Measurements from ENCODE around the gene SLC35E2B.
"Not testable (repeated sequence)": the region's sequence is repeated elsewhere in the genome, so short reads cannot be mapped to it uniquely, and the experiment has no call there.

Gene SLC35E2B

DNA sequence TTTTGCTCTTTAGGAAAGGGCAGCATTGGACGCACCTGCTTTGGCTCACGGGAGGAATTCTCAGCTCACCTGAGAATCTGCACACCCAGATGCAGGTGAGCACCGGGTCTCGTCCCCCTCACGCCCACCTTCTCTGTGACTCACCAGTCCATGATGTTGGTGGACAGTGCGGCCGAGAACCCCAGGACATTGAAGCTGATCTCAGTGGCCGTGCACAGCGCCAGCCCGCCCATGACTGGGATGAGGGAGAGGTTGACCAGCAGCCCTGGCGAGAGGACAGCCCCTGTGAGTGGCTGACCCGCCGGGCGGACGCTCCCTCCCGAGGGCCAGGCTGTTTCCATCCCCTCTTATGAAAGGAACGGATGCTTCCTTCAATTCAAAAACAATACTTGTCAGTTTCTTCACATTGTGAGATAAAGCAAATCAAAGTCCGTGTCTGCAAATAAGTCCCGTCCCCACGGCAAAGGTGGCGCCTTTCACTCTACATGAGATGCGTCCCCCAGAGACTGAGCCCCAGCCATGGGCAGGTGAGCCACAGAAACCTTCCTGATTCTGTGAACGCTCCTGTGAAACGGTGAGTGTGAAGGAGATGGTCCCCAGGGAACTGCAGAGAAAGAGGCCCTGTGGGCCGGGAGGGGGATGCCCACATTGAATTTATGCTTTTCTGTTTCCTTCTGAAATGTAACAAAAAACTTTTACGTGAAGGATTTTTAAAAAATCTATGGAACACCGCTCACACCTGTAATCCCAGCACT, 21.1 kb downstream of the SLC35E2B start:
- peaks cover 11% of the 10 kb centered on the region for H3K4me1 Mint-ChIP-seq
- DNase-seq (no peak), ATAC-seq (no peak)
- H3K27ac Mint-ChIP-seq, result no peak overlapping the region
- H3K9me3 Mint-ChIP-seq, result no peaks in the 10 kb centered on the region
- no peaks in the 10 kb centered on the region for H3K27me3 Mint-ChIP-seq
- peaks cover 17% of the 10 kb centered on the region for H3K36me3 Mint-ChIP-seq (ENCODE audit: low read depth)
- H3K4me3 Mint-ChIP-seq, result no peak overlapping the region

DNA sequence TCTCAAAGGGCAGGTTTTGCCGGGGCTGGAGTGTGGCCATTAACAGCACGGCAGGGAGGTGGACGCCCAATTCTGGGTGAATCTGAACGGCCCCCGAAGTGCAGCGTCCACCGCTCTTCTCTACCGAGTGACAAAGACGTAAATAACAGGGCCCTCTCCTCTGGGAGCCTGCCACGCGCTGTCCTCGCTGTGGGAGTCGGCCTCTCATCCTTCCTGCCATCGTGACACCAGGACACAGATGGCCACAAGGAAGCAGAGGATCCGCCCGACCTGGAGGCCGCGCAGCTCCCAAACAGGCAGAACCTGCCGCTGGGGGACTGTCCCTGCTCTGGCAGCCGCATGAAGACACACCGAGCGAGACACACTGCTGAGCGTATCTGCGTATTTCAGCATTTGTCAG, 21.7 kb downstream of the SLC35E2B start:
- H3K36me3 Mint-ChIP-seq (ENCODE audit: low read depth), result peaks cover 22% of the 10 kb centered on the region
- DNase-seq (no peak), ATAC-seq (no peak)
- no peak overlapping the region for H3K27ac Mint-ChIP-seq
- H3K4me3 Mint-ChIP-seq, result no peak overlapping the region
- no peaks in the 10 kb centered on the region for H3K9me3 Mint-ChIP-seq
- H3K4me1 Mint-ChIP-seq, result peaks cover 11% of the 10 kb centered on the region
- no peaks in the 10 kb centered on the region for H3K27me3 Mint-ChIP-seq

DNA sequence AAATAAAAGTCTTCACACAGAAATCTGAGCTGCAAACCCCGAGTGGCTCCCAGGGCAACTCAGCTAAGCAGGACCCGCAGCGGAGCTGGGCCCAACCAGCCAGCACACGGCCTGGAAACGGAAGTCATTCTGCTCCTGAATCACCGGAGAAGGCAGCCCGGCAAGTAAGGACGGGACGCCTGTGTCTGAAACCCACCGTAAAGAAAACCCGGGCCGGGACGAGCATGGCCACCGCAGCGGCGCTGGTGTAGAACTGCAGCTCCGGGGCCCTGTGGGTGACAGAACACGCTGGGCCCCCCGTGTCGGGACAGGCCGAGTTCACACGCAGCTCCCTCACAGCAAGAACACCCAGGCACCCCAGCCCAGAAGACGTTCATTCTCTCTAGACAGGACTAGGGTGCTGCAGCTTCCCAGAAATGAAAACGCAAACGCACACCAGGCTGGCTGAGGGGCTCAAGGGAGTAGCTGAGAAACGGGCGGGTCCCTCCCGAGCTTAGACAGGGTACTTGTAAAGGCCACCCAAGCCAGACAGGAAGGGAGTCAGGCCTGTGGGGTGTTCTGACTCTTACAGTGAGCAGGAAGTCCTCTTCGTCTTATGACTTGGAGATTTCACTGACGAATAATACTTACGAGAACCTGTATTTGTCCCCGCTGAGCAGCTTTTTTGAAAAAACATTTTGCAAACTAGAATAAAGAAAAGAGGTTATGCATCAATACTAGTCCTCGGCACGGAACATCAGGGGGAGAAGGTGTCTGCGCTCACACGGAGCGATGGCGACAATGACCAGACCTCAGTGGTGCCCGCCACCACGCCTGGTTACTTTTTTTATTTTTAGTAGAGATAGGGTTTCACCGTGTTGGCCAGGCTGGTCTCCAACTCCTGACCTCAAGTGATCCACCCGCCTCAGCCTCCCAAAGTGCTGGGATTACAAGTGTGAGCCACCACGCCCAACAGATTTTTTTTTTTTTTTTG, 22.8 kb downstream of the SLC35E2B start:
- no peaks in the 10 kb centered on the region for H3K27me3 Mint-ChIP-seq
- H3K36me3 Mint-ChIP-seq (ENCODE audit: low read depth), result peaks cover 22% of the 10 kb centered on the region
- DNase-seq, result no peak
- ATAC-seq, result no peak
- H3K4me1 Mint-ChIP-seq, result peaks cover 10% of the 10 kb centered on the region
- no peaks in the 10 kb centered on the region for H3K9me3 Mint-ChIP-seq
- no peak overlapping the region for H3K4me3 Mint-ChIP-seq
- no peak overlapping the region for H3K27ac Mint-ChIP-seq

DNA sequence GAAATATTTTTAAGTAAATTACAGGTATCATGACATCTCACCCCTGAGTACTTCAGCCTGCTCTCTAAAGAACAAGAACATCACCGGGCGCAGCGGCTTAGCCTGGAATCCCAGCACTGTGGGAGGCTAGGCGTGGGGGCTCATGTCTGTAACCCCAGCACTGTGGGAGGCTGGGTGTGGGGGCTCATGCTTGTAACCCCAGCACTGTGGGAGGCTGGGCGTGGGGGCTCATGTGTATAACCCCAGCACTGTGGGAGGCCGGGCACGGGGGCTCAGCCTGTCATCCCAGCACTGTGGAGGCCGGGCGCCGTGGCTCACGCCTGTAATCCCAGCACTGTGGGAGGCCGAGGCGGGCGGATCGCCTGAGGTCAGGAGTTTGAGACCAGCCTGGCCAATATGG, 26.1 kb downstream of the SLC35E2B start:
- no peak overlapping the region for H3K27ac Mint-ChIP-seq
- H3K9me3 Mint-ChIP-seq, result no peaks in the 10 kb centered on the region
- ATAC-seq (no peak), DNase-seq (no peak)
- no peaks in the 10 kb centered on the region for H3K4me1 Mint-ChIP-seq
- no peak overlapping the region for H3K4me3 Mint-ChIP-seq
- H3K27me3 Mint-ChIP-seq, result no peaks in the 10 kb centered on the region
- H3K36me3 Mint-ChIP-seq (ENCODE audit: low read depth), result peaks cover 18% of the 10 kb centered on the region

DNA sequence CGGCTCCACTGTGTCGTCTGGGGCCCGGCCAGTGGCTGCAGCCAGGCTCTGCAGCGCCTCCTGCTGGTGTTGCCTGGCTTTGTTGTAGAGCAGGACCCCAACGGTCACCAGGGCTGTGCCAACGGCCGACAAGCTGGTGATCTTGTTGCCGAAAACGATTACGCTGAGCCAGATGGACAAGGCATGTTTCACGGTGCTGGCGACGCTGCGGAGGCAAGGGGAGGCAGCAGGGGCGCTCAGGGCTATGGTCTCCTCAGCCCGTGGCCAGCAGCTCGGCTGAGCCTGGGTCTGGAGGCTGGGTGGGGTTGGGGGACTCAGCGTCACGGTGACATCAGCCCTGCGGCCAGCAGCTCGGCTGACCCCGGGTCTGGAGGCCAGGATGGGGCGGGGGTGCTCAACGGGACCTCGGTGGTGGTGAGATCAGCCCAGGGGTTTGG, 26.8 kb downstream of the SLC35E2B start:
- no peaks in the 10 kb centered on the region for H3K27me3 Mint-ChIP-seq
- peaks cover 13% of the 10 kb centered on the region for H3K36me3 Mint-ChIP-seq (ENCODE audit: low read depth)
- H3K4me3 Mint-ChIP-seq, result no peak overlapping the region
- DNase-seq (peak; percentile 70), ATAC-seq (peak; percentile 48)
- no peaks in the 10 kb centered on the region for H3K4me1 Mint-ChIP-seq
- no peak overlapping the region for H3K27ac Mint-ChIP-seq
- H3K9me3 Mint-ChIP-seq, result no peaks in the 10 kb centered on the region

DNA sequence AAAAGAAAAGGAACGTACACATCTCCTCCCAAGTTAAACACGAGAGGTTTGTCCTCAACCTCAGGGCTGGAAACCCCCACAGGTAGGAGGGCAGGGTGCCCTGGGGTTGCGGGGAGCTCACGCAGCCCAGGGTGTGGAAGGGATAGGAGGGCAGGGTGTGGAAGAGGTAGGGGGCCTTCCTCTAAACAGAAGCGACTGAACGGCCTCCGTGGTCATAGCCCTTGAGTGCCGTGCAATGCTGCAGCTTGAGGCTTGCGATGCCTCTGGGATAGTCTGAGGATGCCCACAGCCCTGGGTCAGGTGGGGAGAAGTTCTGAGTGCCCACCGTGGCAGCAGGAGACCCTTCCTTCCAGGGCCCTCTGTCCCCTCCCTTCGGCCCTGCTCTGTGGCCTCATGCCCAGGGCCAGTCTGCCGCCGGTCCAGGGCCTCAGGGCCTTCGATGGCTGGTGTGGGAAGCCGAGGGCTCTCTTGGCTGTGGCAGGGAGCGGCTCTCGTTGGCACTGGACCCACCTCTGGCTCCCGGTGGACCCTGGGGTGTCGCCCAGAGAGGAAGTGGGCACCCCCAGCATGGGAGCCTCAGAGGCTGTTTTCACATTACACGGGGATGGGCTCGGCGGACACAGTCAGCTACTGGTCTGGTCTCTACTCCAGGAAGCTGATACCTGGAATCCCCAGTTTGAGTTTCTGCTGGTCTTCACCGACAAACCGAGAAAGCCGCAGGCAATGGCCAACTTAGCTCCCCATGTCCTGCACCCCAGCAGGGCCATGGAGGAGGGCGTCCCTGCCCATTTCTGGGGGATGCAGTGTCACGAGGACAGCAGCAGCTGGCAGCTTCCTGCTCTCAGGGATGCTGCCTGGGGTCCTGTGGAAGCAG, 27.4 kb downstream of the SLC35E2B start:
- H3K9me3 Mint-ChIP-seq, result no peaks in the 10 kb centered on the region
- no peak overlapping the region for H3K27ac Mint-ChIP-seq
- peaks cover 13% of the 10 kb centered on the region for H3K36me3 Mint-ChIP-seq (ENCODE audit: low read depth)
- no peaks in the 10 kb centered on the region for H3K4me1 Mint-ChIP-seq
- no peaks in the 10 kb centered on the region for H3K27me3 Mint-ChIP-seq
- DNase-seq, result no peak
- H3K4me3 Mint-ChIP-seq, result no peak overlapping the region
- ATAC-seq, result peak; percentile 17

DNA sequence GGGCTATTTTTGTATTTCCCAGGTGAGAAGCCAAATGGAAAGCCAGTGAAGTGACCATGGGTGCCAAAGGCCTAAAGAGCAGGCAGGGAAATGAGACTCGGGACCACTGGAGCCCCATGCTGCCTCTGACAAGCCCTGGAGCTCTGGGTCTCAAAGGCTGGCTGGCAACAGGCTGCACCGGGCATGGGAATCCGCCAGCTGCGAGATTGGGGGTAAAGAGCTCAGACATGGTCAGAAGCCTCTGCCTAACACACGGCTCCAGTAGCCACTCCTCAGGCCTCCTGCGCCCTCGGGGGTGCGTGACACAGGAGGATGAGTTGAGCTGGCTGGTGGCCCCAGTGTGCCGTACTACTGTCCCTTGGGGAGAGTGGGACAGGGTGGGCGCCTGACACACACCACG, 28.3 kb downstream of the SLC35E2B start:
- H3K4me3 Mint-ChIP-seq; H3K27me3 Mint-ChIP-seq; H3K4me1 Mint-ChIP-seq; H3K9me3 Mint-ChIP-seq; ATAC-seq; H3K27ac Mint-ChIP-seq; H3K36me3 Mint-ChIP-seq (ENCODE audit: low read depth); DNase-seq: not testable (repeated sequence)

DNA sequence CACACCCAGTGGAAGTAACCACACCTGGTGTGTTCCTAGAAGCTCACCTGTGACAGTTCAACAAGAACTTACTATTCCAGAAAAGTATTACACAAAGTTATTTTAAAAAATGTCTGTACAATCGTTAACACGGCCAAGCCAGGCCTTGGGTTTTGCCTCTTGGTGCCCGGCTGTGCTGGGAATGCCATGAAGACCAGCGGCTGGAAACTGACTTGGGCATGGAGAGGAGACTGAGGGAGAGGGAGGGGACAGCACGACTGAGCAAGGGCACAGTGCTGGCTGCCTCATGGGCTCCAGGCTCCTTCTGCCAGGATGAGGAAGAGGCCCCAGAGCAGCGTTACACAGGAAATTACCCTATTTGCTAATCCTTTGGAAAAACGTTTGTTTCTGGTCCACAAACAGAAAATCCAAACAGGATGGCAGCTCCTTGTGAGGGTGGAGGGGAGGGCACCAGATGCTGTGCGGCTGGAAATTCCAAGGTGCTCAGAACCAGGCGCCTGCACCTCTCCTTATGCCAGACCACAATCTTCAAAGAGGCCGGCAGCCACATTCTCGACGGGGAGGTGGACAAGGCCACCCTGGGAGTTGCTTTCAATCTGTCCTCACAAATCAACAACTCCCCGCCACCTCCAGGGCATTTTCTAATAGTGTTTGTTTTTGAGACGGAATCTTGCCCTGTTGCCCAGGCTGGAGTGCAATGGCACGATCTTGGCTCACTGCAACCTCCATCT, 29.6 kb downstream of the SLC35E2B start:
- peaks cover 13% of the 10 kb centered on the region for H3K36me3 Mint-ChIP-seq (ENCODE audit: low read depth)
- ATAC-seq, DNase-seq, H3K9me3 Mint-ChIP-seq, H3K27me3 Mint-ChIP-seq, H3K27ac Mint-ChIP-seq, H3K4me1 Mint-ChIP-seq, H3K4me3 Mint-ChIP-seq: not testable (repeated sequence)

DNA sequence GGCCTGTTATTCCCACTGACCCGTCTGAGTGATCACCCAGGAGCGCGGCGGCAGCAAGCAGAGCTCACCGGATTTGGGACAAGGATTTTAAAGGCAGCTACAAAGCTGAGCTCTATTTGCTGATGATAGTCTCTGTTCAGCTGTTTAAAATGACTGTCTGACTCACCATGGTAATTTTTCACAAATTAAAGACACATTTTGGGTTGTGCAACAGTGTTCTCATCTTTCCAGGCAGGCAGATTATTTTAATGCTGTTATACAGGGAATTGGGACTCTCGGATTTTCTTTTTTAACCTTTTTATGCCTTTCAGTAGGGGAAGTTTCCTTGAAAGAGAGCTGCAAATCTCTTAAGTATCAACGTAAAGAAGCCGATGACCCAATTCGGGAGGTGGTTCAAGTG, 30.2 kb downstream of the SLC35E2B start:
- not testable (repeated sequence) for H3K27me3 Mint-ChIP-seq; H3K9me3 Mint-ChIP-seq; H3K4me3 Mint-ChIP-seq; H3K4me1 Mint-ChIP-seq; H3K27ac Mint-ChIP-seq; DNase-seq; ATAC-seq; H3K36me3 Mint-ChIP-seq (ENCODE audit: low read depth)

DNA sequence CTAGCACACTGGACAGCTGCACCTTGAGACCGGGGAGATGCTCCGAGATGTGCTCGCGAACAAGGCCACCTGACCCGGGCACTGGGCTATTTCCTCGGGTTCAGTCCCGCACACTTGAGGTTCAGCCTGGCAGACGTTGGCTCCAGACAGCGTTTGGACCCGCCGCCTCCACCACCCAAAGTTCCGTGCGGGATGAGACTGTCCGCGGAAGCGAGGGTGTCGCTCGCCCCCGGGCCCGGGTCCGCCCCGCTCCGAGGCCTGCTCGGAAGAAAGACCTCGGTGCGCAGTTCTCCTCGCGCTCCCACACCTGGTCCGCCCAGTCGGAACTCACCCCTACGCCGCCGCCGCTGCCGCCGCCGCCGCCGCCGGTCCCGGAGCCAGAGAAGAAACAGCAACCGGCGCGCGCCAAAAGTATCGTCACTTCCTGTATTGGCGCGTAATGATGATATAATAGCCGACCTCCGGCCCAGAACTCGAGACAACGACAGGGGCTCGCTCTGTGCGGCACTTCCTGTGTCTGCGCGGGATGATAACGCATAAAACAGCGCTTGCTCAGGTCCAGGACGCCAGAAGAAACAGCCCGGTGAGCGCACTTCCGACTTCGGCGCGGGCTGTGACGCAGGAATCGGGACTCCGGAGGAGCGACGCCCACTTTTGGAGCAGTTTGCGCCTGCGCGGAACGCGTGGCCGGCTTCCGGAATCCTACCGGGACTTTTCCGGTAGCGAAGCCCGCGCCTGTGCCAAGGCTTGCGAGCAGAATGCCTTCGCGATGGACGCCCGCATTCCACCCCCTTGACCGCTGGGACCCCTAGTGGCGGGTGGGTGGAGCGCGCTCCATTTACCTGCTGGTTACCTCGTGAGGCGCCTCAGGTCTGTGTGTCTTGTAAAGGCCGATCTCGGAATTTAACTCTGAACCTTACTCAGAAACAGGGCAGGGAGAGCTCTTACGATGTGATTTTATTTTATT, 33.7 kb downstream of the SLC35E2B start, which contains the start of gene CDK11B:
Gene CDK11B, minus strand, starts transcription at position 422 of the 967 bp plus-strand sequence. CDS start 1,519 bp downstream, outside the sequence.
- H3K27me3 Mint-ChIP-seq, H3K9me3 Mint-ChIP-seq, H3K4me1 Mint-ChIP-seq: not testable (repeated sequence)
- DNase-seq (peak; percentile 100), ATAC-seq (peak; percentile 99)
- Mint-ChIP-seq H3K36me3 (ENCODE audit: low read depth) (peaks cover 21% of the 10 kb centered on the region), H3K4me3 (peak within 1 kb of the TSS; percentile 96), H3K27ac (peak within 1 kb of the TSS; percentile 100)

DNA sequence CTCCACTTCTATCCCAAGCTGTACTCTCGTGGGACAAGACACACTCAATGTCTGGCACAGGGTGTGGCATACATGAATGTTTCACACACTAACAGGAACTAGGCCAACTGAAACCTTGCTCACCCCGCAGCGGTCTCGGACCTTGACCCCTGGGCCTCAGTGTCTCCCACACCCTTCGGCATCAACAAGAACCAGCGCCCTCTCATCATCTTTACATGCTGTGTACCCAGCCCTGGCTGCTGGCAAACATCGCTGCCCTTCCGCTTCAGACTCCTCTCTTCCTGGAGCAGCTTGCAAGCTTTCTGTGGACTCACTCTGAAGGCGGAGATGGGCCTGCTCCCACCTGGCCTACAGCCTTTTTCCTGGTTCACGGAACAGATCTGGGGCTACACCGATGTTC, 44.3 kb downstream of the SLC35E2B start:
- H3K4me1 Mint-ChIP-seq, ATAC-seq, H3K27me3 Mint-ChIP-seq, DNase-seq, H3K4me3 Mint-ChIP-seq, H3K9me3 Mint-ChIP-seq: not testable (repeated sequence)
- Mint-ChIP-seq H3K27ac (peak overlapping the region; percentile 4), H3K36me3 (ENCODE audit: low read depth) (peaks cover 35% of the 10 kb centered on the region)

DNA sequence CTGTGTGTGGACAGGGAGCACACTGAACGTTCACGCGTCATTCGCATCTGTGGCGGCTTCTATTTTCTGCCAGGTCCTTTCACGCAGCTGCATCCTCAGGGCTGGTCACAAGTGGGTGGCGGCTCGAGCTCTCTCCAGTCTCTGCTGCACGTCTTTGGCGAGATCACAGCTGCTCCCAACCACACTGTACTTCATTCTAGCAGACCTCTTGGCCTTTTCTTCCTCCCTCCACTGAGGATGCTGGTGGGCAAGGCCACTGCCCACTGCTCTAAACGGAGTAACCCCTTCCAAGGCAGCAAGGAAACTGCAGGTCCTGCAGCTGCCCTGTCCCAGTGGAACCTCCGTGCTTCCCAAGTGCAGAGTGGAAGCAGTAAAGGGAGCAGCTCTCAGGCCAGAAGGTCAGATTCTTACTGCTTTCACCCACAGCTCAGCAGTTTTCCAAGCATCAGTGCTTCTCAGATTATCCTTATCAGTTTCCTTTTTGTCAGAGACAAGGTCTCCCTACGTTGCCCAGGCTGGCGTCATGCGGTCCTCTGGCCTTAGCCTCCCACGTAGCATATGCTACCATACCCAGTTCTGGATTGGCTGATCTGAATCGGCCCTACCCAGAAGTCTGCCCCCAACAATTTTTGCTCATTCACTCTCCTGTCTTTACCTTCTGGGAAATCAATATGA, 44.9 kb downstream of the SLC35E2B start:
- H3K36me3 Mint-ChIP-seq (ENCODE audit: low read depth), result peaks cover 33% of the 10 kb centered on the region
- not testable (repeated sequence) for H3K27me3 Mint-ChIP-seq, H3K4me3 Mint-ChIP-seq, H3K9me3 Mint-ChIP-seq, ATAC-seq, DNase-seq, H3K4me1 Mint-ChIP-seq
- peak overlapping the region; percentile 4 for H3K27ac Mint-ChIP-seq

Data from activated naive CD8-positive, alpha-beta T cell treated with anti-CD3 and anti-CD28 coated beads, Interleukin-2, amount 50 U/mL, for 24 hours (primary cell).